Activated effector memory CD4-positive, alpha-beta T cell treated with anti-CD3 and anti-CD28 coated beads, Interleukin-2, amount 50 U/mL, for 16 hours (primary cell): ENCODE results near the gene ABCB10.
"Not testable (repeated sequence)": the region's sequence is repeated elsewhere in the genome, so short reads cannot be mapped to it uniquely, and the experiment has no call there.

Experiments
- DNase-seq: peaks from one replicate; pipeline ENCODE4 v3.0.0-alpha.2; 2020

The ABCB10 gene

DNA sequence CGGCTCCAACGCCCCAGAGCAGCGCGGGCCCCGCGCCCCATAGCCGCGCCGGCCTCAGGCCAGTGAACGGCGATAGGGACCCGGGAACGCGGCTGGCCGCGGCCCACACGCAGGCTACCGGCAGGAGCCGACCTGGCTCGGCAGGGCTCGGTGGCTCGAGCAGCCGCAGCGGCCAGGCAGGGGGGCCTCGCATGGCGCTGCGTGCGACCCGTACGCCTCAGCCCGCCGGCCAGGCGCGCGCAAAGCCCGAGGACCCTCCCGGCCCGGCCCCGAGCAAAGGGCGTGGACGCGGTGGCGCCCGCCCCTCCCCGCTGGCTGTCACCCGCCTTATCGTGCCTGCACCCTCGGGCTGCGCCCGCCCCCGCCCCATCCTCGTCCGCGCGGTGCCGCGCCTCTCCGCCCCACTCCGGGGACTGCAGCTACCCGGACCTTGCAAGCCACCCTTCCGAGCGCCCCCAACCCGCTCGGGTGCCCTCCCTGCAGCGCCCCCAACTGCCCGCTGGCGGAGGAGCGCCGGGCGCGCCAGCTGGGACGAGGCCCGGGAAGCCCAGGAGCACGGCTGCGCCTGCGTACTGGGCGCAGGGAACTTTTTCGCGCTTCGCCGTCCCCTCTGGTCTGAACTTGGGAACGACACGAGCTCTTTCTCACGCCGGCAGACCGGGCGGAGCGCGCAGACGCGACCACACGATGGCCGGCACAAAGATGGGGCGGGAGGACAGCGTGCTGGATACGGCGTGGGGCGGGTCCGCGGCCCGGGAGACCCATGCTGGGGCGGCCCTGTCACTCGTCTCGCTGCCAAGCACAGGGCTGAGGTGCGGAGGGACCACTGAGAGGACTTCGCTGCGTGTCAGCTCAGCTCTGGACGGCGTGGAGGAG lies at the start of gene ABCB10:
ABCB10 (minus strand) TSS at position 248 of the 876 bp plus-strand sequence; CDS start at position 193, 55 bp downstream.
- peak; percentile 94 for DNase-seq

DNA sequence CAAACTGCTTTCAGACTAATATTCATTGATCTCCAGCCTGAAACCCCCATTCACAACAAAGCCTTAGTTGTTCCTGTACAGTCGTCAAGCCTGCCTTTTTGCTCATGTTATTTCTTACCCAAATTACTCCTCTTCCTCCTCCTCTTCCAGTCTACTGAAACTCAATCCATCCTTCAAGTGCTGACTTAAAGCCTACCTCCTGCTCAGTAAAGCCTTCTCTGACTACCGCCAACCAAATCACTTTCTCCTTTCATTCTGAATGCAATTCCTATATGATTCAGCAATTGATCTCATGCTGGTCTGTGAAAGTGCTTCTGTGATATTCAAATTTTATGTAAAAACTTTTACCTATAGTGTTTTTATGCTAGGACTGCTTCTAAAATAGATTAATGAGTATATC lies 48.9 kb upstream of the ABCB10 start:
- DNase-seq = no peak

DNA sequence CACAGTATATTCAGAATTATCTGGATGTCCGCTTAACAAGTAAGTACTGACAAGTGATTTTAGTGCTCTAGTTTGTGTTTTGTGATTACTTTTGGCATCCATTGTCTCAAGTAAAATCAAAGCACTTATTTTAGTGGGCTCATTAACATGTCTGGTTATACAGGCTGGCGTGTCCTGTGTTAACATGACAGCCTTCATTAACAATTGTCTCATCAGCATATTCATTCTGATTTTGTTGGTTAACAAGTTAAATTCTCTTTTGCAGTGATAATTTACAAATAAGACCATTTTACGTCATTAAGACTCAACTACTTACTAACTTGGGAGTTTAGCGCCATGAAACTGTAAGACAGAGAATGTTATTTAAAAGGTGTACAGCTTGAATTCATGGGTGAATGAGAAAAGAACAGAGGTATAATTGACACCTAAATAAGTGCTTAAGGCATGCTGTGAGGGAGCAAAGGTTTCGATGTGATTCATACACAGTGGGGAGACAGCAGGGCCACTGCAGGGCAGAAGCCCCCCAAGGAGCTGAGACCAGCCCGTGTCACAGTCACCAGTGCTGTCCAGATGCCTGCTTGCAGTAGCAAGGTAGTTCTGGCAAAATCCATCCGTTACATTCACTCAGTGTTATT lies 45.0 kb upstream of the ABCB10 start:
- DNase-seq = no peak

DNA sequence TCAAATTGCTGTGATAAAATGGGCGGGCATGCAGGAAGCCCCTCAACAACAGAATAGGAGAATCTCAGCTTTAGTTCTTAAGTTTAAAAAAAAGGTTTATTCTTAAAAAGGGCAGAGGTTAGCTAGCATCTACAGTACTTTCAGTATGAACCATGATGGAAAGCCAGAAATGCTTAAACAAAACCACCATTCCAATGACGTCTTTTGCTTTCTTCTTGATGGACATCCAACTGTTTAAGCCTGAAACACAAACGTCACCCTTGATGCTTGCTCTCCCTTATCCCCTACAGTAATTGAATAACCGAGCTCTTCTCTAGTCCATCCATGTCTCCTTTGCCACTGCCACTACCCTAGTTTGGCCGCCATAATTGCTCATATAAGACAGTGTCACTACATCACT lies 41.7 kb upstream of the ABCB10 start:
- DNase-seq = no peak

DNA sequence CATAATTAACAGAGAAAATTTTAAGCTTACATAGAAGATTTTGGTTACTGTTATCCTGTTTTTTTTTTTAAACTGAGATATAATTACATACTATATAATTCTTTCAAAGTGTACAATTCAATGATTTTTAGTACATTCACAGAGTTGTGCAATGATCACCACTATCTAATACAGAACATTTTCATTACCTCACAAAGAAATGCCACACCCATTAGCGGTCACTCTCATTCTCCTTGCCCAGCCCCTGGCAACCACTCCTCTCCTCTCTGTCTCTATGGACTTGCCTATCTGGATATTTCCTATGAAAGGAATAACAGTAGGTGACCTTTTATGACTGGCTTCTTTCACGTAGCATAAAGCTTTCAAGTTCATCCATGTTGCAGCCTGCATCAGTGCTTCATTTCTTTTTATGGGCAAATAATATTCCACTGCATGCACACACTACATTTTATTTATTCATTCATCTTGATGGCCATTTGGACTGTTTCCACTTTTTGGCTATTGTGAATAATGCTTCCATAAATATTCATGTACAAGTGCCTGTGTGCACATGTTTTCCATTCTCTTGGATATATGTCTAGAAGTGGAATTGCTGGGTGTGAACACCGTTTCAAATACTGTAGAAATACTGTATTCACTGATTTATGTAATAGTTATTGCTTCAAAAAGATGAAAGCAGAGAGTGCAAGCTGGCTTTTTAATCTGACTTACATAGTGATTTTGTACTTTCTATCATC lies 40.9 kb upstream of the ABCB10 start:
- no peak for DNase-seq

DNA sequence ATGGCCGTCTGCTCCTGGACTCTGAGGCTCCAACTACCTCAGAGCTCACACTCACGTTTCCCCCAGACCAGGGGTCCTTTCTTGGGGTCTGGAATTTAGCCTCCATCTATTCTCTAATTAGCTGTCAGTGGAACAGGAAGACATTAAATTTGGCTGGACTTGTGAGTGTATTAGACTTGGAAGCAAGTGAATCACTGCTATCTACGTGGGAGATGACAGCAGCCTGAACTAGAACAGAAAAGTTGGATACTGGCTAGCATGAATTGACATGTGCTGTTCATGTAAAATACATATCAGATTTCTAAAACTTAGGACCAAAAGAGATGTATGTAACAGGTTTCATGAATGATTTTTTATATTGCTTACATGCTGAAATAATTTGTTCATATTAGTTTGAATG lies 39.4 kb upstream of the ABCB10 start:
- no peak for DNase-seq

DNA sequence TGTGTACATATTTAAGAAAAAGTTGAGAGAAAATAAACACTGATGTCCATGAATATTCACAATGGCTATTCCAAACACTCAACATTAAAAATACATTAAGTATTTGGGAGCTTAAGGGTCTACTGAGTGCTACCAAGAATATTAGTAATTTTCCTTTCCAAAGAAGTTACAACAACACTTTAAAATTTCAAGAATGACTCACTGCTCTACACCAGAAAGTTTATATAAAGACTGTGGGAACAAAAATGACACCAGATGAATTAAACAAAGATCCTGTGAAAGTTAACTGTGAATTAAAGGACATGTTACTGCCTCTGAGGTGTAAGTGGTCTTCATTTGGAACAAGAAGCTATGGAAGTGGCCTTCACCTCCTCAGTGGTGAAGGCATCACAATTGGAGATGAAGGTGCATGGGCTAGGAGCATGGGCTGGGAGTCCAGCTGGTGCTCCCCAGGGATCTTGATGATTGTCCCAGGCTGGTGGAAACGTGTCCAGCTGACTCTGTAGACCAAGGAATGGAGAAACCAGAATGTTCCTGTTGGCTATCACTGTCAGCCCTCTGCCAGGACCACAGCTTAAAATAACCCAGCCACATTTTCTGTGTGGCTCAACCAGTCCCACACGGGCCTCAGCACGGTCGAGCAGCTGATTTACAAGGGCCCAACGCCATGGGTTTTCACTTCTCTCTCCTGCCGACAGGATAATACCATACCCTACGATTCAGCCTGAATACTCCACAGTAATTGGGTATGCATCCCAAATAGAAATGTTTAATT lies 38.6 kb upstream of the ABCB10 start:
- no peak for DNase-seq

DNA sequence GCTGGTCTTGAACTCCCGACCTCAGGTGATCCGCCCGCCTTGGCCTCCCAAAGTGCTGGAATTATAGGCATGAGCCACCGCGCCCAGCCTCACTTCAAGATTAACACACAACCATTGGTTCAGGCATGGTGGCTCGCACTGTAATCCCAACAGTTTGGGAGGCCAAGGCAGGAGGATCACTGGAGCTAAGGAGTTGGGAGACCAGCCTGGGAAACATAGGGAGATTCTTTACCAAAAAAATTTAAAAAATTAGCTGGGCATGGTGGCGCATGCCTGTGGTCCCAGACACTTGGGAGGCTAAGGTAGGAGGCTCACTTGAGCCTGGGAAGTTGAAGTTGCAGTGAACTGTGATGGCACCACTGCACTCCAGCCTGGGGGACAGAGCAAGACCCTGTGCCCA lies 37.4 kb upstream of the ABCB10 start:
- not testable (repeated sequence) for DNase-seq

DNA sequence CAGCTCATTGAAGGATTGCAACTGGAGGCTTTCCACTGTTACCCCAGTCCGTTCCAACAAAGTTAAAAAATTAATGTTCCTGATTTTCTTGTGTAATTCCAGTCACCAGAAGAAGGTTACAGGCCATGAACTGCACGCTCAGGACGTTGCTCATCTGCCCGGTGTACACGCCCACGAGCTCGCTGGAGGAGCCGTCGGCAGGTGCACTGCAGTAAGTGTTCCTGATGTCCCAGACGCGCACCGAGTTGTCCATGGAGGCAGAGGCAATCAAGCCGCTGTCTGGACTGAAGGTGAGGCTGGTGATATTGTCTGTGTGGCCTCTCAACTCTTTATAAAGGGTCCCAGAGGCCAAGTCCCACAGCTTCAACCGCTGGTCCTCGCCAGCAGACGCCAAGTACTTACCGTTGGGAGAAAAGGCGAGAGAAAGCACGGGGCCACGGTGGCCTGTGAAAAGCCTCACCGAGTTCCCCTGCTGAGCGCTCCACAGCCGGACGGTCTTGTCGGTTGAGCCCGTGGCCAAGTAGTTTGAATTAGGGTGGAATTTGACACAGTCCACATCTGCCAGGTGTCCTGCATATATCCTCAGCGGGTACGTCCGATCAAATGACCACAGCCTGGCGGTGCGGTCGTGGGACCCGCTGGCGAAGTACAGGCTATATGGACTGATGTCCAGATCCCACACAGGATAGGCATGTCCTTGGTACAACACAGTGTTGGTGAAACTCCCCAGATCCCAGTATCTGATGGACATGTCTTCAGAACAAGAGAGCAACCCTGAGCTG lies 35.9 kb upstream of the ABCB10 start:
- DNase-seq = no peak

DNA sequence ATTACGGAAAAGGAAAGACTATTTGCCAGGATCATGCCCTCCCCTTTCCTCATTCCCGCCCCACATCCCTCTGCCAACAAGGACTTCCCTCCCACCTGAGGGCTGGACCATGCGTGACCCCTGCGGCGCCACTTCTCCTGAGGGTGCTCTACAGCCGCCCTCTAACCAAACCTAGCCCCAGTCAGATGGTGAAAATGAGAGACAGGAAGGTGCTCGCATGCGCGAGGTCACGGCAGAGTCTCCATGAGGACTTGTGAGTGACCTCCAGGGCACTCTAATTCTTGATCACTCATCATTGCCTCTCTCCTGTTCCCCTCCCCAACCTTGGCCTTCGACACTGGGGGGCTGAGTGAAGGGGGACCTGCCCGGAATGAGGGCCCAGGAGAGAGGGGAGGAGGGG lies 35.3 kb upstream of the ABCB10 start:
- no peak for DNase-seq

DNA sequence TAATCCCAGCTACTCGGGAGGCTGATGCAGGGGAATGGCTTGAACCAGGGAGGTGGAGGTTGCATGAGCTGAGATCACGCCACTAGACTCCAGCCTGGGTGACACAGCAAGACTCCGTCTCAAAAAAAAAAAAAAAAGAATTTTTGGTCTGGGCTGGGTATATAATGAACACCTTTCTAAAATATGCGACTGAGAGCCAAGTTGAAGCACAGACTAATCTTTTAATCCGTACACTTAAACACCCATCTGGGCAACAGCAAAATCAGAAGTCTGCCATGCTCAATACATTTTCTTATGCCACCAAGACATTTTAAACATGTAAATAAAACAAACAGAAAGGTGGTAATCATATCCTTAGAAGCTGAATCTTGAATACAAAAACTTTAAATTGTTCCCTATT lies 31.6 kb upstream of the ABCB10 start:
- DNase-seq = no peak

DNA sequence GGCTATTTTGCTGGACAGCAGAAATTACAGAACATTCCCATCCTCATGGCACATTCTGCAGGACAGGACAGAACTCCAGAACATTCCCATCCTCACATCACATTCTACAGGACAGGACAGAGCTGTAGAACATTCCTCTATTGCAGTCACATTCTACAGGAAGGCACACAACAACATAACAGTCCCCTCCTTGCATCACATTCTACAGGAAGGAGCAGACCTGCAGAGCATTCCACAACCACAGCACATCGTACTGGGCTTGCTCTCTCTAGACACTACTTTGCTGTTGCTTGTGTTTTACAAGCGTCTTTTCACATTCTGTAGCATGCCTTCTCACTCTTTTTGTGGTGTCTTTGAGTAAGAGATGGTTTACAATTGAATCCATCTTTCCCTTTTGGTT lies 26.8 kb upstream of the ABCB10 start:
- DNase-seq = no peak

DNA sequence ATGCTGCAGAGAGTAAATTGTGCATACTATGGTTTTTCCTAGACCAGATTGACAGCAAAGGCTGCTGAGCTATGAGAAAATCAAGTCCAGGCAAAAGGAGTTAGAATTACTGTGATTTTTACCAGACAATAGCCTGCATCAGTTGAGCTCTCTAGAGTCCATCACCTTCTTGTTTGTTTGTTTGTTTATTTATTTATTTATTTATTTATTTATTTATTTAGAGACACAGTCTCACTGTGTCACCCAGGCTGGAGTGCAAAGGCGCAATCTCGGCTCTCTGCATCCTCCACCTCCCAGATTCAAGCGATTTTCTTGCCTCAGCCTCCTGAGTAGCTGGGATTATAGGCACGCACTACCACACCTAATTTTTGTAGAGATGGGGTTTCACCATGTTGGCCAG lies 24.2 kb upstream of the ABCB10 start:
- DNase-seq = no peak

DNA sequence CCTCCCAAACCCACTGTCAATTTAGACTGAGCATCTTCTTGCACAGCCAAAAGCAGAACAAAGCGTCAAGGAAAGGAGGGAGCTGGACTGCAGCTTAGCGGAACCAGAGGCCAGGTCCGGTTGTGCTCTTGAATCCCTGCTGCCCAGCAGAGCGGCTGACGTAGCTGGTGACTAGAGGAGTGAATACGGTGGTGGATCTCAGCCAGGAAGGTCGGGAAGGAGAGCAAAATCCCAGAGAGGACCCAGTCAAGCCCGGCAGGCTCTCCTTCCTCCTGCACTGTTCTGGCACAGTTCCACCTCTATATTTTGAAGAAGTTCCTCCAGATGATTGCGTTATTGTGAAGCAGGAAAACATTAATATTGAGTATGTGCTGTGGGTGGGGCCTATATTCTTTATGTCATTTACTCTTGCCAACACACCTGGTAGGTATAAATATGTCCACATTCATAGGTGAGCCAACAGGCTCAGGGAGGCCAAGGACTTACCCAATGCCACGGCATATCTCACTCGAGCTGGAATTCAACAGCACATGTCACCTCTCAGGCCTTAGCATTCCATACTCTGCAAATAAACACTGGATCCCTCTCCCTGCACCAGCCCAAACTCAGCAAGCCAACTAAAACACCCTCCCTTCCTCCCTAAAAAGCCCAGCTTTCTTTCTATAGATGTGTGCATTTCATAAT lies 23.6 kb upstream of the ABCB10 start:
- no peak for DNase-seq

DNA sequence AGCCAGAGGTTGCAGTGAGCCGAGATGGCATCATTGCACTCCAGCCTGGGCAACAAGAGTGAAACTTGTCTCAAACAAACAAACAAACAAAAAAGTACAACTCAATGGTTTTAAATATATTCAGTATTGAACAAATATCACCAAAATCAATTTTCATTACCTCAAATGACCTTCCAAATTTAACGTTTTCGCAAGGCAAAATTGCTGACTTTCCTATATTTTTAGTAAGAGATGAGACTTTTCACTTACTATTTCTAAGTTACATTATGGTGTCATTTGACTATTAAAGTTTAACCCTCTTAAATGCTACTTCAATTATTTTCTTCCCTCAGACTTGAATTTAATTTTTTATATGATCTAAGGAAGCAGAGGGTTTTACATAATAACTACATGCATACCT lies 23.0 kb upstream of the ABCB10 start:
- no peak for DNase-seq

DNA sequence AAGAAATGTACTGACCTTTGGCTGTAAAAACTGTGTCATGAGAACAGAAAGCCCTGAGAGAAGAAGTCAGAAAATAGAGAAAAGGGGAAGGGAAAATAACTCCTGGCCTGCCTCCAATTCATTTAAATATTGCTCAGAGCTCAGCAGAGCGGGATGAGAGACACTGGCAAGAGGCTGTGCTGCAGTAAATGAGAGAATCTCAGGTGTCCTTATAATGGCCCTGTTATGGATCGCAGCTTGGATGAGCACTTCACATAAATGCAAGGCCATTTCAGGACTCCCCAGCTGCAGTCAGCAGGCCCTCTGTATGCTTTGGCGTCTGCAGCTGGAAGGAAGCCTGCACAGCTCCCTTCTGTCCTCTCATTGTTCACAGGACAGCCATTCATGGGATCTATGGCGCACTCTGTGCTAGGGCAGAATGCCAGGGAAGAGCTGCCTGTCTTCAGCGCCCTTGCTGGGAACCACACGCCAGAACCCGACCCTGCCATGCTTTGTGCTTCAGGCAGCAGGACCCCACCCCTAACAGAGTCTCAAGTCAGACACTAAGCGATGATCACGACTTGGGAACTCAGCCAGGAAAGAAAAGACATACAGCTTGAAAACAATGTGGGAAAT lies 20.7 kb upstream of the ABCB10 start:
- DNase-seq = no peak

DNA sequence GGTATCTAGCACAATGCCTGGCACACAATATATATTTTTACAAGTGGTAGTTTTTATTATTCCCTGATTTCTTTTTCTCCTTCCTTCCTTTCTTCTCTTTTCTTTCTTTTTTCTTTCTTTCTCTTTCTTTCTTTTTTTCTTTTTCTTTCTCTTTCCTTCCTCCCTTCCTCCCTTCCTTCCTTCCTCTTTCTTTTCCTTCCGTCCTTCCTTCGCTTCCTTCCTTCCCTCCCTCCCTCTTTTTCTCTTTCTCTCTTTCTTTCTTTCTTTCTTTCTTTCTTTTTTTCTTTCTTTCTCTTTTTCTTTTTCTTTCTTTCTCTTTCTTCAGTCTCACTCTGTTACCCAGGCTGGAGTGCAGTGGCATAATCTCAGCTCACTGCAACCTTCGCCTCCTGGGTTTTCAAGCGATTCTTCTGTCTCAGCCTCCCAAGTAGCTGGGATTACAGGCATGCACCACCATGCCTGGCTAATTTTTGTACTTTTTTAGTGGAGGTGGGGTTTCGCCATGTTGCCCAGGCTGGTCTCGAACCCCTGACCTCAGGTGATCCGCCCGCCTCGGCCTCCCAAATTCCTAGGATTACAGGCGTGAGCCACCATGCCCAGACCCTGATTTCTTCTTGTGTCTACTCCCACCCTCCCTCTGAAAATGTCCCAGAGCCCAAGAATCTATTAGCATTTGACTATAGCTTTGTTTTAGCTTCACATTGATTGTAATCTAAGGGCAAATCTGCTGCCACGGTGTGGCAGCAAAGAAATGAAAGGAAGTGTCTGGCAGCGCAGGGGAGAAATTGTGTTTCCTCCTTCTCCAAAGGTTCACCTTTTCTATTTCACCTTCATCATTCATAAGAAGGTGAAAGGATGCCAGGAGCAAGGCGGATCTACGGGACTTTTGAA lies 19.9 kb upstream of the ABCB10 start:
- no peak for DNase-seq

DNA sequence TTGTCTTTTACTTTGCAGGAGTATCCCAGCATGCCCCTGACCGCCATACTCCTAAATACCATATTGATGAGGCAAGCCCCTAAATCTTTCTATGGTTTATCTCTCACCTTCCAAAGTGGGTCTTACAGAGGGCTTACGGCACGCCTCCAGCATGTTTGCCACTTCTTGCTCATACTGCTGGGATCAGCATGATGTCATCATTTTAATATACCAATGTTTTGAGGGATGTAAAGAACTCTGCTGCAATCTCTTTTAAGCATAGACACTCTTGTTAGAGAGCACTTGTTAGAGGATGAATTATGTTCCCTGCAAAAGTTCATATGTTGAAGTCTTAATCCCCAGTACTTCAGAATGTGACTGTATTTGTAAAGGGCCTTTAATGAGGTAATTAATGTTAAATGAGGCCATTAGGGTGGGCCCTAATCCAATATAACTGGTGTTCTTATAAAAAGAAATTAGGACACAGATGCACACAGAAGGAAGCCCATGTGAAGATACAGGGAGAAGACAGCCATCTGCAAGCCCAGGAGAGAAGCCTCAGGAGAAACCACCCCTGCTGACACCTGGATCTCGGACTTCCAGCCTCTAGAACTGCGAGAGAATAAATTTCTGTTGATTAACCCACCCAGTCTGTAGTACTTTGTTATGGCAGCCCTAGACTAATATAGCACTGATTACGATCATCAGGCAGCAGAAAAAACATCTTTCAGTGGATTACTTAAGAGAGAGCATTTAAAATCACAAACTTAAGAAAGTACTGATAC lies 16.4 kb upstream of the ABCB10 start:
- no peak for DNase-seq

DNA sequence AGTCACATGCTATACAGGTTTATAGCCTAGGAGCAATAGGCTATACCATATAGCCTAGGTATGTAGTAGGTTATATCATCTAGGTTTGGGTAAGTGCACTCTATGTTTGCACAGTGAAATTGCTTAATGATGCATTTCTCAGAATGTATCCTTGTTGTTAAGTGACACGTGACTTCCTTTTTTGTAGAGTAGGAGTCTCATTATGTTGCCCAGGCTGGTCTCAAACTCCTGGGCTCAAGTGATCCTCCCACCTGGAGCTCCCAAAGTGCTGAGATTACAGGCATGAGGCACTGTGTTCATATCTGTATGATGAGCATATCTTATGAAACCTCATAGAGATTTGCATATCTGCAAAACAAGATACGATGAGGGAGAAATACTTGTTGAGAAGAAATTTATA lies 13.8 kb upstream of the ABCB10 start:
- DNase-seq = no peak
